Measurements from ENCODE around the gene PPP4C. TPM values are rescaled to one million over a fixed set of nuclear protein-coding genes. Genes with fewer than 3 reads are reported as not detected.

Gene PPP4C
- total RNA-seq, 2 experiments from 2014 or later = 125 to 137 TPM

DNA sequence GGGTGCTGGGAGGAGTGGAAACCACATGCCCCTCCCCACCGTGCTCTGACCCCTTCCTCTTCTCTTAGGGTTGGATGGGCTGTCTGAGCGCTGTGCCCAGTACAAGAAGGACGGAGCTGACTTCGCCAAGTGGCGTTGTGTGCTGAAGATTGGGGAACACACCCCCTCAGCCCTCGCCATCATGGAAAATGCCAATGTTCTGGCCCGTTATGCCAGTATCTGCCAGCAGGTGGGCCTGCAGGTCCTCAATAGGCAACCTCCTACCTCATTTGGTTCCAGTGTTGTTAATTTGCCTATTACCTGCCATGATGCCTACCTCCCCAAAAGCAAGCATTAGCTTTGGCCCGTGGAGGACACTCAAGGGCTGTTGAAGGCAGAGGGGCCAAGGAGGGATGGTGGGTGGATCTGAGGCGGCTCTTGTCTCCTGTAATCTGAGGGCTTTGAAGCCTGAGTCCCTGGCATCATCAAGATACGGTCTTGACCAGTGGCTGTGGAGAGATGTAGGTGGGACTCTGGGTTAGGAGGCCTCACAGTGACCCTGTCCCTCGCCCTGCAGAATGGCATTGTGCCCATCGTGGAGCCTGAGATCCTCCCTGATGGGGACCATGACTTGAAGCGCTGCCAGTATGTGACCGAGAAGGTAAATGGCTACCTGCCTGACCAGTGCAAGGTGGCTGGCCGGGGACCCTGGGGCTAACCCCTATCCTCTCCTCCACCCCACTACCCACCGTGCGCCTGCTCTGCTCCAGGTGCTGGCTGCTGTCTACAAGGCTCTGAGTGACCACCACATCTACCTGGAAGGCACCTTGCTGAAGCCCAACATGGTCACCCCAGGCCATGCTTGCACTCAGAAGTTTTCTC lies 6.8 kb upstream of the PPP4C start:
- ChIA-PET POLR2A (interaction anchor here (0.6 kb wide), 2 partner anchors 12 to 113 kb away, joined by 5 to 7 read pairs; no protein-coding TSS in a partner anchor), CTCF (interaction anchor here (0.6 to 1.1 kb wide), 2 partner anchors 23 to 86 kb away, joined by 3 to 5 read pairs; partner anchors contain the start of gene TBX6)

DNA sequence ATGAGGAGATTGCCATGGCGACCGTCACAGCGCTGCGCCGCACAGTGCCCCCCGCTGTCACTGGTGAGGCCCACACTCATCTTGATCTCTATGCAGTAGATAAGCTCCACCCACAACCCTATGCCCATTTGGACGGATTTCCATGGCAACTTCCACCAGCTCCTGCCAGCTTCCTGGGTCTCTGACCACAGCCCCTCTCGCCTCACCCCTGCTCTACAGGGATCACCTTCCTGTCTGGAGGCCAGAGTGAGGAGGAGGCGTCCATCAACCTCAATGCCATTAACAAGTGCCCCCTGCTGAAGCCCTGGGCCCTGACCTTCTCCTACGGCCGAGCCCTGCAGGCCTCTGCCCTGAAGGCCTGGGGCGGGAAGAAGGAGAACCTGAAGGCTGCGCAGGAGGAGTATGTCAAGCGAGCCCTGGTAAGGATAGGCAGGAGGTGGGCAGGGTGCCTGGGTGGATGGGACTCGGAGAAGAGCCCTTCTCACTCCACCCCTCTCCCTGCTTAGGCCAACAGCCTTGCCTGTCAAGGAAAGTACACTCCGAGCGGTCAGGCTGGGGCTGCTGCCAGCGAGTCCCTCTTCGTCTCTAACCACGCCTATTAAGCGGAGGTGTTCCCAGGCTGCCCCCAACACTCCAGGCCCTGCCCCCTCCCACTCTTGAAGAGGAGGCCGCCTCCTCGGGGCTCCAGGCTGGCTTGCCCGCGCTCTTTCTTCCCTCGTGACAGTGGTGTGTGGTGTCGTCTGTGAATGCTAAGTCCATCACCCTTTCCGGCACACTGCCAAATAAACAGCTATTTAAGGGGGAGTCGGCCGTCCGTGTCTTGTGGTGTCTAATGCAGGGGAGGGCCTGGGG lies 6.0 kb upstream of the PPP4C start:
- ChIA-PET CTCF (no interaction called here), POLR2A (interaction anchor here (0.7 kb wide), 1 partner anchor 269 kb away, joined by 3 read pairs; no protein-coding TSS in a partner anchor)

DNA sequence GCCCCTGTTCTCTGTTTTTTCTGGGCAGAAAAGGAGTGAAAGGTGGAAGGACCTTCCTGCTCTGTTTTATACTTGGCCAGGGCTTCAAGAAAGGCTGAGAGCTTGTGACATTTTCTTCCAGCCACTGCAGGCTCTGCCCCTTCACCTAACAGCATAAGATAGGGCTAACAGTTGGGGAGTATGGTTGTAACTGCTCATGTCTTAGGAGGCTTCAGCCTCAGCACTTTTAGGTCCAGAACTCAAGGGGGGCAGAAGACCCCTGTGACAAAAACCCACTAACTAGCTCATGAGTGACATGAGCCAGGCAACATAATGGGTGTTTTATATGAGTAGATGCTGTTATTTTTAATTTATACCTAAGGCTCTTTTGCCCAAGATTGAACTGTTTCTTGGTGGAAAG lies 5.3 kb upstream of the PPP4C start:
- ChIA-PET CTCF (no interaction called here), POLR2A (interaction anchor here (0.7 kb wide), 1 partner anchor 270 kb away, joined by 3 read pairs; no protein-coding TSS in a partner anchor)

DNA sequence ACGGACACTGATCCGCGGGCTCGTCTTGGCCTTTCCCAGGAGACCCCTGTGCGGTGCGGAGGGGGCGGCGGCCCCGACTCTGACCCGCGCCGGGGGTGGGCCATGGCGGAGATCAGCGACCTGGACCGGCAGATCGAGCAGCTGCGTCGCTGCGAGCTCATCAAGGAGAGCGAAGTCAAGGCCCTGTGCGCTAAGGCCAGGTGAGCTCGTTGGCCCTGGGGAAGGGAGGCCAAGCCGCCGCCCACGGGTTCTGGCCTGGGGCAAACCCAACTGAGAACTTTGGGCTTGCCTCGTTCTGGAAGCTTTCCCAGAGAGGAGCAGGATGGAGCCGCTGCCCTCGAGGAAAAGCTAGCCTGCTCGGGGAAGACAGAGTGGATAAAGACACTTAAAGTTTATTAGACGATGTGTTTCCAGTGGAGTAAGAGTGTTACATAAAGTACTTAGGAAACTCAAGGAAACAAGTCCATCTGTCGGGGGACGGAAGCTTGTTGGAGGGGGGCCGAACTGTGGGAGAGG lies 540 bp downstream of the PPP4C start:
- CTCF ChIA-PET = interaction anchor here (0.6 to 3.1 kb wide), 6 partner anchors 11 to 582 kb away, joined by 3 to 25 read pairs (median 3); partner anchors contain the start of genes FBRS and TBX6
- POLR2A ChIA-PET = interaction anchor here (1.0 to 5.0 kb wide), 3 partner anchors 10 to 16 kb away, joined by 3 to 28 read pairs (median 3); partner anchors contain the start of genes ALDOA and TBX6

DNA sequence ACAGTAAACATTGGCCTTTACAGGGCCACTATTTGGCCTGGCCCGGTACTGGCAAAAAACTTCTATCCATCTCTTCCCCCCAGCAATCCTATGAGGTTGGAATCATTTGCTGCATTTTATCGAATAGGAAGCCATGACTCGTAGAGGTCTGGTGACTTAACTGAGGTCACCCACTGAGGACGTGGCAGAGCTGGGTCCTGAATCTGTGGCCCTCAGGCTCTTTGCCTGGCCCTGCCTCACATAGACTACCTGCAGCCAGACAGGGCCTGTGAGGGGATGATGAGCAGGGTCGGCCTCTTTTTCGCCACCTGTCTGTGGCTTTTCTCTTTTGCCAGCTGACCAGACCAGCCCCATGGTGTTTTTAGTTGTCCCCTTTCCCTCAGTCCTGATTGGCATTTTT lies 1.9 kb downstream of the PPP4C start:
- CTCF ChIA-PET = interaction anchor here (0.8 to 3.1 kb wide), 3 partner anchors 13 to 15 kb away, joined by 3 to 25 read pairs (median 4); partner anchors contain the start of gene TBX6
- POLR2A ChIA-PET = interaction anchor here (0.6 to 5.0 kb wide), 3 partner anchors 12 to 369 kb away, joined by 4 to 28 read pairs (median 12); partner anchors contain the start of genes ALDOA and TBX6

DNA sequence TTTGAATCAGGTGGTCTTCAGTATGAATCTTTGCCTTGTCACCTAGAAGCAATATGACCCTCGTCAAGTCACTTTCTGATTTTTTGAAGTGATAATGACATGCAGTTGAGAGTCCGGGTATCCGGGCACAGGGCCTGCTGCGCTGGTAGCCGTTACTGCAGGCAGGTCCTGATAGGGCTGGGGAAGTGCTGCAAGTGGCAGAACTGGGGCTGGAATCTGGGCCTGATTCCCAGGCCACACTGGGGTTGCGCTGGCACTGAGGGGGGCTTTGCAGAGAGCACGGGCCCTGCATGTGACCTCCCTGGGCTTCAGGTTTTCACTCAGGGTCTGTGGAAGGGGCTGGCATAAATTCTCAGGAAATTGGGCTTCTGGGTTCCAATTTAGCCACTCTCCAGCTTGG lies 3.0 kb downstream of the PPP4C start:
- POLR2A ChIA-PET = interaction anchor here (1.3 to 5.0 kb wide), 3 partner anchors 11 to 13 kb away, joined by 3 to 28 read pairs (median 4); partner anchors contain the start of genes ALDOA and TBX6
- CTCF ChIA-PET = interaction anchor here (1.3 to 3.1 kb wide), 3 partner anchors 11 to 24 kb away, joined by 3 to 25 read pairs (median 4); partner anchors contain the start of gene TBX6

DNA sequence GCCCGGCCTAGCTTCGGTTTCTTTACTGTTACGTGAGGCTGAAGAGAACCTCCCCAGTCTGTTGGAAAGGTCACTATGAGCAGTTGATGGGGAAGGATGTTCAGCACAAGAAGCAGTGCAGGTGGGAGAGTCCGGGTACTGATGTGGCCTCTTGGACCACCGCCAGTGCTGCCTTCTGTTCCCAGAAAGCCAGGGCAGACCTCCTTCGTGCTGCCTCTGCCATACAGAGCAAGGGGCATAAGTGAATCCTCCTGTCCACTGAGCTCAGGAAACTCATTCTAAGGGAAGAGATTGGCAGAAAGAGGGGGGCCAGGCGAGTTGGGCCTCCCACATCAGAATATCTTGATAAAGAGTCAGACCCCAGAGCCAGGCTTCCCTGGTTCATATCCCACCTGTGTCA lies 3.7 kb downstream of the PPP4C start:
- ChIA-PET POLR2A (interaction anchor here (1.3 kb wide), 1 partner anchor 11 kb away, joined by 3 read pairs; no protein-coding TSS in a partner anchor), CTCF (interaction anchor here (1.0 to 1.4 kb wide), 2 partner anchors 13 to 24 kb away, joined by 3 read pairs; partner anchors contain the start of gene TBX6)

DNA sequence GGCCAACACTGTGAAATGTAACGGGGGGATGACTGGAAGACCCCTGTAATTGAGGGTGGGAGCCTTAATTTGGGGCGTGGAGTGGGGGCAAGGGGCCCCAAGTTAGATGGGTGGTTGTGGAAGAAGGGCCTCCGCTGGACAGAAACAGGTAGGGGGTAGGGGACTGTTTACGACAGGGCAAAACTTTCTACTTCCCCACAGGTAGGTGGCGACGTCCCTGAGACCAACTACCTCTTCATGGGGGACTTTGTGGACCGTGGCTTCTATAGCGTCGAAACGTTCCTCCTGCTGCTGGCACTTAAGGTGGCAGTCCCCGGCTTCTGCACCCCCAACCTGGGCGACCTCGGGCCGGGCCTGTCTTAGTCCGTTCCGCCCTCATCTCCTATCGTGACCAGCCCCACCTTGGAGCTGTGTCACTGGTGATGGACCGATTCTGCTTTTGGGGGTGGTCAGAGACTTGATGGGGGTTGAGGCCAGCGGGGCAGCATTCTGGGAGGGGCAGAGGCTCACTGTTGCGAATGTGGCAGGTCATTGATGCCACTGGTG lies 6.8 kb downstream of the PPP4C start:
- POLR2A ChIA-PET = no interaction called here
- CTCF ChIA-PET = interaction anchor here (0.7 to 1.3 kb wide), 2 partner anchors 9 to 10 kb away, joined by 3 to 5 read pairs; partner anchors contain the start of gene TBX6

DNA sequence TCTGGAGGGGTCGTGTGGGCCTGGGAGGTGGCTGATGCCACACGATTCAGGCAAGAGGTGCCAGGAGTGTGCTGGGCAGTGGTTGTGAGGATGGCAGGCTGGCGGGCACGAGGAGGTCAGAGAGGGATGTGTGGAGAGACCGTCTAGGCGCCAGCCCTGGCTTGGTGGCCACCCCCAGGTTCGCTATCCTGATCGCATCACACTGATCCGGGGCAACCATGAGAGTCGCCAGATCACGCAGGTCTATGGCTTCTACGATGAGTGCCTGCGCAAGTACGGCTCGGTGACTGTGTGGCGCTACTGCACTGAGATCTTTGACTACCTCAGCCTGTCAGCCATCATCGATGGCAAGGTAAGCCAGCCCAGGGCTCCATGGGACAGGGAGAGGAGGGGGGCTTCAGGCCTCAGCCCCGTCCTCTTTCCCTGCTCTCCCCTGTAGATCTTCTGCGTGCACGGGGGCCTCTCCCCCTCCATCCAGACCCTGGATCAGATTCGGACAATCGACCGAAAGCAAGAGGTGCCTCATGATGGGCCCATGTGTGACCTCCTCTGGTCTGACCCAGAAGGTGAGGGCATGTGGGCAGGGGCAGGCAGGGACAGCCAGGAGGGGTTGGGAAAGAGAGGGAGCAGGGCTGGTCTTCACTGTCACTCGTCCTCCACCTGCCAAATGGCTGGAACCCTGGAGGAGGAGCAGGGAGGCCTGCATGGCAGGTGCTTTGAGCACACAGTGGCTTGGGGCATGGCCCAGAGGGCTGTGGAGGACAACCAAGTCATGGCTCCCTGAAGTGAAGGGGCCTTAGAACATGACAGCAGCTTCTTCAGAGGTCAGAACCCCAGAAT lies 7.6 kb downstream of the PPP4C start:
- CTCF ChIA-PET = interaction anchor here (1.3 kb wide), 1 partner anchor 9 kb away, joined by 5 read pairs; no protein-coding TSS in a partner anchor

DNA sequence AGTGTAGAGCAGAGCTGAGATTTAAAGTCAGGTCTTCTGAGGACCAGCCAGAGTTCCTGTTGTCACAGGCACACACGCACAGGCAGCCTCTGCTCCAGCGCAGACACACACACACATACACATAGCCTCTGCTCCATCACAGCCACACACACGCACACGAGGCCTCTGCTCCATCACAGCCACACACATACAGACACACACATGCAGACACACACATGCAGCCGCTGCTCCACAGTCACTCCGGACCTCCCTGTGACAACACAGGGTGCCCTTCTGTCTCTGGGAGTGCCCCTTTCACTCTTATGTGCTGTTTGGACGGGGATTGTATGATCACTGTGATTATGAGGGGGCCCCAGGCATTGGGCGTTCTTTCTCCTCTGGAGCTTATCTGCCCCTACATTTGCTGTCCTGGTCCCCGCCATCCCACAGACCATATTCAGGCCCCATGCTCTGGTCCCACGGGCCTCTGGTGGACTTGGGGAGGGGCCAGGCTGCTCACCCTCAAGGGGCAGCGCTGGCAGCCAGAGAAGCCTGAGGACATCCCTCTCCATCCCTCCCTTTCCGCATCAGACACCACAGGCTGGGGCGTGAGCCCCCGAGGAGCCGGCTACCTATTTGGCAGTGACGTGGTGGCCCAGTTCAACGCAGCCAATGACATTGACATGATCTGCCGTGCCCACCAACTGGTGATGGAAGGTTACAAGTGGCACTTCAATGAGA lies 8.5 kb downstream of the PPP4C start:
- ChIA-PET POLR2A (no interaction called here), CTCF (no interaction called here)

More for the DNA sequence above, 7.6 kb downstream of the PPP4C start:
- POLR2A ChIA-PET = no interaction called here

DNA sequence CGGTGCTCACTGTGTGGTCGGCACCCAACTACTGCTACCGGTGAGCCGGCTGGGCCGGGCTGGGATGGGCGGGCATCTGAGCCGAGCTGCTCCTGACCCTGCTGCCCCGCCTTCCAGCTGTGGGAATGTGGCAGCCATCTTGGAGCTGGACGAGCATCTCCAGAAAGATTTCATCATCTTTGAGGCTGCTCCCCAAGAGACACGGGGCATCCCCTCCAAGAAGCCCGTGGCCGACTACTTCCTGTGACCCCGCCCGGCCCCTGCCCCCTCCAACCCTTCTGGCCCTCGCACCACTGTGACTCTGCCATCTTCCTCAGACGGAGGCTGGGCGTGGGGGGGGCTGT lies 9.0 kb downstream of the PPP4C start:
- ChIA-PET POLR2A (no interaction called here), CTCF (no interaction called here)

DNA sequence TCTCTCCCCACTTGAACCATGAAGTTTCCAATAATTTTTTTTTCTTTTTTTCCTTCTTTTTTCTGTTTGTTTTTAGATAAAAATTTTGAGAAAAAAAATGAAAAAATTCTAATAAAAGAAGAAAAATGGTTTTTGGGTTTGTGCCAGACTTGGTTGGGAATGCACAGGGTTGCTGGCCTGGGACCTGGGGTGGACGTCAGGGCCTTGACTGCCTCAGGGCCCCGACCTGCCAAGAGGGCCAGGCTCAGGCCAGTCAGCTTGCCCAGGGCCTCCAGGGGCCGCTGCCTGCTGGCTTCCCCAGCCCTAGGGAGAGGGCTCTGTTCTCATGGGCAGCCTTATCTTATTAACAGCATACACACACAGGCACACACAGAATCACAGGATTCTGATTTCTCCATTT lies 9.5 kb downstream of the PPP4C start:
- CTCF ChIA-PET = no interaction called here
- POLR2A ChIA-PET = no interaction called here

DNA sequence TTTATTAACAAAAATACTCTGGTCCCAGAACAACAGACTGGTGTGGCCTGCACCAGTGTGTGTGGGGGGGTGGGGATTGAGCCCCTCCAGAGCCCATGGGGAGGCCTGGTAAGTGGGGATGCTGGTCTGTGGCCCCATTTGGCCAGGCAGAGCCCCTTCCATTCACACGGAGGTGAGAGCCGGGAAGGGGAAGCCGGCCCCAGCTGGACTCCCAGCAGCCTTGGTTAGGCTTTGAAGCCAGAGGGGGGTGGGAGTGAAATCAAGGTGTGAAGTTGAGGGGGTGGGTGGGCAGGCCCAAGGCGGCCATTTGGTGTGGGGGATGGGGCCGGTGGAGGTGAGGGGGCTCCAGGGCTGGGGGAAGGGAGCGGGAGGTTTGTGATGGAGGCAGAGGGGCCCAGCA lies 10.0 kb downstream of the PPP4C start:
- CTCF ChIA-PET = no interaction called here
- POLR2A ChIA-PET = no interaction called here

DNA sequence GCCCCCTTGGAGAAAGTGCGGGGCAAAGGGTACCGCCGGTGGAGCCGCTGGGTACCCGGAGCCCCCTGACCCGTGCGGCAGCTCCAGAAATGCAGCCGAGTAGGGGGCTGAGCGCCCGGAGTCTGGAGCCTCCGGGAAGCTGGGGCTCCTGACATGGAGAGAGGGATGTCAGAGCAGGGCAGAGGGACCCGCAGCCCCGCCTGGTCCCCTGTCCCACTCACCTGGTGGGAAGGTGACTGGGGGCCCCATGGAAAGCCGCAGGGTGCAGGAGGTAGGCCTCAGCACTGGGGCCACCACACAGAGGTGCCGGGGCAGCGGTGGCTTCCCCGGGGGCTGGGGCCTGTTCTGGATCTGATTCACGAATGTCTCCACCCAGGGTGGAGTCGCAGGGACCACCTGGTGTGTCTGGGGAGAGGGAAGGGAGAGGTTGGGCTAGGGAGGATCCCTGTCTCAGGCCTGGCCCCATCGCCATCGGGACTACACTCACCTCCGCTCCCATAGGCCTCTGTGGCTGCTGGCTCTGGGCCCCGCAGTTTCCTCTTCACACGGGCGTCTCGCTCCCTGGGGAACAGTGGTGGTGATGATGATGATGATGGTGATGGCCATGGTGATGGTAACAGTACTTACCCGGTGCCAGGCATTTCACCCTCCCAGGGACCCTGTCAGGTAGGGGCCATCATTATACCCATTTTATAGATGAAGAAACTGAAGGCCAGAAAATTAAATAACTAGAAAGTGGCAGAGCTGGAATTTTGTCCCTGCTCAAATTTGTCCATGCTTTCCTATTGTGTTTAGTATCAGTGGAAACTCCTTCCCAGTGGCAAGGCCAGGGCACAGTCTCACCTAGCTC lies 10.7 kb downstream of the PPP4C start:
- CTCF ChIA-PET = no interaction called here

DNA sequence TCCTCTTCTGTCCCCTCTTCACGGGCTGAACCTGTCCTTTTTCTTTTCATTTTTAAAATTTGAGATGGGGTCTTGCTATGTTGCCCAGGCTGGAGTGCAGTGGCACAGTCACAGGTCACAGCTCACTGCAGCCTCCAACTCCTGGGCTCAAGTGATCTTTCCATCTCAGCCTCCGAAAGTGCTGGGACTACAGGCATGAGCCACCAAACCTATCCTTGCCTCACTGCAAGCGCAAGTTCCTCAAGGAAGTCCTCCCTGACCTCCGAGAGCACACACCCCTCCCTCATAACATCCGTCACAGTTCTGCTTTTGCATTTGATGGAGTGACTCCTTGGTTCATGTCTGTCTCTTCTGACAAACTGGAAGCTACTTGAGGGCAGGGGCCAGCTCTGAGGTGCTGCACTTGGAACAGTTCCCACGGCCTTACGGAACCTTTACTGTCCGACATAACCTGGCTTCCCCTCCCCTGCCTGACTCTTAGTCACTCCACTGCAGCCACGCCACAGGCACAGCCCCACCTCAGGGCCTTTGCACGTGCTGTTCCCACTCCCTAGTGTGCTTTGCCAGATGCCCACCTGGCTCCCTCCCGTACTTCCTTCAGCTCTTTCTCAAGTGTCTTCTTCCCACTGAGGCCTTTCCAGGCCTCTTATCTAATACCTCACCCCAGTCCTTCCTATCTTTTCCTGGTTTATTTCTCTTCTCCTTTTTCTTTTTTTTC lies 11.5 kb downstream of the PPP4C start:
- ChIA-PET POLR2A (no interaction called here), CTCF (interaction anchor here (0.6 kb wide), 1 partner anchor 11 kb away, joined by 4 read pairs; no protein-coding TSS in a partner anchor)

More for the DNA sequence above, 10.7 kb downstream of the PPP4C start:
- POLR2A ChIA-PET = no interaction called here

DNA sequence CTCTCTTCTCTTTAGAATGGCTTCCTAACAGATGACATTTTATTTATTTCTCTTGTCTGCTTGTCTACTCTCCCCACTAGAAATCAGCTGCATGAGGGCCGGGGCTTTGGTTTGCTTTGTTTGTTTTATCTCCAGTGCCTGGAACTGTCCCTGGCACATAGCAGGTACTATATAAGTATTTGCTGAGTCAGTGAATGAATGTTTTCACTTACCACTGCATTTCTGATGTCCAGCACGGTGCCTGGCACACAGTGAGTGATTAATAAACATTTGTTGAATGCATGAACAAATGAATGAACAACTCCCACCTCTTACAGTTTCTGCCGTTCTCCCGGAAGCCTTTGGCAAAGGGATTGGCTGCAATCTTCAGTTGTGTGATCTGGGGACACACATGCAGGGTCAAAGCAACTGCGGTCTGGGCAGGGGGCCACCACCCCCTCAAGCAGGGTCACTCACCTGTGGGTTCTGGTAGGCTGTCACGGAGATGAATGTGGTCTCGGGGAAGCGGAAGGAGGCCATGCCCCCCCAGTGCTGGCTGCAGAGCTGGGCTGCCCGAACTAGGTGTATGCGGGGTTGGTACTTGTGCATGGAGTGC lies 12.5 kb downstream of the PPP4C start:
- CTCF ChIA-PET = no interaction called here
- POLR2A ChIA-PET = no interaction called here

All from activated CD8-positive, alpha-beta memory T cell treated with anti-CD3 and anti-CD28 coated beads for 36 hours (primary cell).